Mesangial cell (primary cell): ENCODE results near the gene KLC1. TPM values are rescaled to one million over a fixed set of nuclear protein-coding genes. Genes with fewer than 3 reads are reported as not detected.

Experiments
- total RNA-seq: library from RNA; depleted of rRNA; stranded (reverse); fragments of >200 nt; gene quantifications from 2 replicates; pipeline ENCODE4 v1.2.3, GENCODE V29; 2015

The KLC1 gene
- total RNA-seq, result 131 and 180 TPM in 2 replicates

DNA sequence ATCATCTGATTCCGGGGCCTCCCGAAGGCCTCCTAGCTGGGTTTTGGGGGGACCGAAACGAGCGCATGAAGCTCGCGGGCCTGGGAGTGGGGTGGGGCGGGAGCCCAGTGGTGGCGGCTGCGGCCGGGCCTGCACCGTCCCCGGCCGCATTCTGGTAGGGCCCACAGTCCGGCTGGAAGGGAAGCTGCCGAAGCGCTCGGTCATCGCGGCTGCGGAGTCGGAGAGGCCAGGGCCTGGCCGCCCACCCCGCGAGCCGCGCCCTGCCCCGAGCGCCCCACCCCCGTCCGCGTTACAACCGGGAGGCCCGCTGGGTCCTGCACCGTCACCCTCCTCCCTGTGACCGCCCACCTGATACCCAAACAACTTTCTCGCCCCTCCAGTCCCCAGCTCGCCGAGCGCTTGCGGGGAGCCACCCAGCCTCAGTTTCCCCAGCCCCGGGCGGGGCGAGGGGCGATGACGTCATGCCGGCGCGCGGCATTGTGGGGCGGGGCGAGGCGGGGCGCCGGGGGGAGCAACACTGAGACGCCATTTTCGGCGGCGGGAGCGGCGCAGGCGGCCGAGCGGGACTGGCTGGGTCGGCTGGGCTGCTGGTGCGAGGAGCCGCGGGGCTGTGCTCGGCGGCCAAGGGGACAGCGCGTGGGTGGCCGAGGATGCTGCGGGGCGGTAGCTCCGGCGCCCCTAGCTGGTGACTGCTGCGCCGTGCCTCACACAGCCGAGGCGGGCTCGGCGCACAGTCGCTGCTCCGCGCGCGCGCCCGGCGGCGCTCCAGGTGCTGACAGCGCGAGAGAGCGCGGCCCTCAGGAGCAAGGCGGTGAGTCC lies at the start of gene KLC1:
KLC1 (plus strand) TSS at position 528 of the 819 bp plus-strand sequence. CDS start 25,354 bp downstream, outside the sequence.

DNA sequence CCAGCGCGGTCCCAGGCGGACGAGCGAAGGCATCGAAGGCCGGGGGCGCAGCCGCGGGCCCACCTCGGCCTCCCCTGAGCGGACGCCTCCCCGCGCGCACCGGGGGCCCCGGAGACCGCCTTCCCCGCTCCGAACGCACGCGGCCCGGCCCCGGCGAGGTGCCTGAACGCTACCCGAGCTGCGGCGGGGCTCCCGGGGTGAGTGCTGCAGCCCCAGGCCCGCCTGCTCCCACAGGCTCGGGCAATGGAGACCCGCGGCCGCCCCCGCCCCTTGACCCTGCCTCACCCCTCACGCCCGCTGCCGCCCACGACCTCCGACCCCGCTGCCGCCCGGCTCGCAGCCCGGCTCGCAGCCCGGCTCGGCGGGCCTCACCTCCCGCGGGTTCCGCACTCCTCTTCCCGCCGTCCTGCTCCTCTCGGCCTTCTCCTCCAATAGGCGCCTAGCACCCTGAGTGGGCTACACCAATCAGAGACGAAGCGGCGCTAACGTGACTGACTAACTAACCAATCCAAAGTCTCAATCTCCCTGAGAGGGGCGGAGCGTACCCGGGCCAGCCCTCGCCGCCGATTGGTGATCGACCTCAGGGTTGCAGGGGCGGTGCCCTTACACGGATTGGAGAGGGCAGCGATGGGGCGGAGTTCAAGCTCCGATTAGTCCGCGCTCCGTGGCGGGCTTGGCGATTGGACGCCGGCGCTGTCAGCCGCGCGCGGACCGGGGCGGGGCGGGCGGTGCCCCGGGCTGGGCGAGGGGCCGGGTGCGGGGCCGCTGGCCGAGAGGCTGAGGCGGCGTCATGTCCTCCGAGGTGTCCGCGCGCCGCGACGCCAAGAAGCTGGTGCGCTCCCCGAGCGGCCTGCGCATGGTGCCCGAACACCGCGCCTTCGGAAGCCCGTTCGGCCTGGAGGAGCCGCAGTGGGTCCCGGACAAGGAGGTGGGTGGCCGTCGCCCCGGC lies 86.3 kb downstream of the KLC1 start, which contains the start of the genes XRCC3 and ZFYVE21:
XRCC3 (minus strand) TSS at position 400 of the 949 bp plus-strand sequence. CDS start 4,364 bp downstream, outside the sequence.
ZFYVE21 (plus strand) TSS at position 759 of the 949 bp plus-strand sequence; CDS start at position 791, 32 bp downstream.

Other genes with a start within 250 kb of the KLC1 start
- 34.1 and 42.4 TPM in 2 replicates for gene MARK3, start 243.8 kb upstream of the KLC1 start, total RNA-seq
- gene CKB, start 106.4 kb upstream of the KLC1 start, total RNA-seq, result 137 and 447 TPM in 2 replicates
- 11.9 and 12.7 TPM in 2 replicates for gene TRMT61A, start 100.0 kb upstream of the KLC1 start, total RNA-seq
- 16.0 and 26.4 TPM in 2 replicates for gene BAG5, start 66.6 kb upstream of the KLC1 start, total RNA-seq
- gene COA8, start 66.3 kb upstream of the KLC1 start, total RNA-seq, result 20.2 and 46.9 TPM in 2 replicates
- gene XRCC3, start 86.2 kb downstream of the KLC1 start, total RNA-seq, result 5.1 and 43.0 TPM in 2 replicates
- gene ZFYVE21, start 86.6 kb downstream of the KLC1 start, total RNA-seq, result 61.6 and 85.4 TPM in 2 replicates
- gene PPP1R13B, start 218.4 kb downstream of the KLC1 start, total RNA-seq, result 3.9 and 11.7 TPM in 2 replicates